Body of pancreas (tissue), 4 donors: Measurements from ENCODE around the gene AUTS2. TPM values are rescaled to one million over a fixed set of nuclear protein-coding genes. Genes with fewer than 3 reads are reported as not detected.

Source experiments
- ATAC-seq: fragments of 150-250 bp; one replicate; pipeline ENCODE4 v1.9.1; 2016
- DNase-seq, 4 donors: peaks; one replicate each; pipeline ENCODE4 v3.0.0-alpha.2; 2019
- H3K27ac ChIP-seq, 4 donors: fragments of 200-600 bp; sonication (generic); 1 replicate in 3 of 4; 2 replicates in 1 of 4; pipeline versions ENCODE4 v1.5.1 to v1.6.1; 2016 to 2019; ENCODE audit warnings: mild to moderate bottlenecking in 1 of 4, mixed read lengths in 1 of 4, moderate library complexity in 1 of 4
- H3K27me3 ChIP-seq, 2 donors: fragments of 200-600 bp; sonication (generic); one replicate each; pipeline ENCODE4 v1.6.0; 2016; ENCODE audit warnings: mild to moderate bottlenecking in 1 of 2
- H3K36me3 ChIP-seq, 2 donors: fragments of 200-600 bp; sonication (generic); replicated peaks in 1 of 2; 2 replicates each; pipeline ENCODE4 v1.5.1; 2016; ENCODE audit warnings: low read depth in 2 of 2; ENCODE audit not compliant: insufficient read depth in 1 of 2
- H3K4me1 ChIP-seq: fragments of 200-600 bp; sonication (generic); one replicate; pipeline ENCODE4 v1.6.0; 2016
- H3K4me3 ChIP-seq, 2 donors: fragments of 200-600 bp; sonication (generic); 1 replicate in 1 of 2; 2 replicates in 1 of 2; pipeline ENCODE4 v1.5.1; 2016 to 2019
- H3K9me3 ChIP-seq, 3 donors: fragments of 200-600 bp; sonication (generic); 1 replicate in 2 of 3; 2 replicates in 1 of 3; pipeline ENCODE4 v1.5.1; 2016
- POLR2A ChIP-seq, 3 donors: fragments of 450-650 bp; IDR thresholded peaks; one replicate each; pipeline ENCODE4 v1.6.1; 2016; ENCODE audit warnings: antibody characterized with exemption in 3 of 3, mild to moderate bottlenecking in 2 of 3
- WGBS, 2 donors: methylation state at CpG; one replicate each; pipeline ENCODE4 v1.1.5; 2017; 5-methylcytosine and 5-hydroxymethylcytosine counted together
- intact Hi-C: fragments of 100-400 bp; cut with DNase I; formaldehyde crosslinking; loops from one replicate; pipeline ENCODE4 v1.15.1; 2023
- total RNA-seq, 2 donors: library from RNA; depleted of rRNA; stranded (reverse); fragments of >200 nt; gene quantifications; one replicate each; pipeline ENCODE4 v1.1.0, GENCODE V29; 2016
- TF ChIP-seq, protein P1 (sequence below), 7 experiments: fragments of 450-650 bp in 4 of 7; fragments of 200-600 bp in 3 of 7; sonication (generic) in 3 of 7; IDR thresholded peaks; one replicate each; pipeline ENCODE4 v1.5.1; 2016 to 2019; ENCODE audit warnings: antibody characterized with exemption in 7 of 7

The AUTS2 gene
- total RNA-seq, 2 donors from 2014 or later, result 11.7 to 18.5 TPM

- Histone ChIP-seq H3K4me3 (no peak overlapping the region), H3K27ac (no peak overlapping the region), H3K4me1 (peaks cover 13% of the 10 kb centered on the region), H3K36me3 (no peaks in the 10 kb centered on the region), H3K9me3 (no peaks in the 10 kb centered on the region), H3K27me3 (no peaks in the 10 kb centered on the region)
- 85 to 91% methylated on average over 8 of the region's 8 CpGs for WGBS, 2 donors
- intact Hi-C loops, result no loop called here
- no peak for DNase-seq
- TF ChIP-seq, protein P1, sequence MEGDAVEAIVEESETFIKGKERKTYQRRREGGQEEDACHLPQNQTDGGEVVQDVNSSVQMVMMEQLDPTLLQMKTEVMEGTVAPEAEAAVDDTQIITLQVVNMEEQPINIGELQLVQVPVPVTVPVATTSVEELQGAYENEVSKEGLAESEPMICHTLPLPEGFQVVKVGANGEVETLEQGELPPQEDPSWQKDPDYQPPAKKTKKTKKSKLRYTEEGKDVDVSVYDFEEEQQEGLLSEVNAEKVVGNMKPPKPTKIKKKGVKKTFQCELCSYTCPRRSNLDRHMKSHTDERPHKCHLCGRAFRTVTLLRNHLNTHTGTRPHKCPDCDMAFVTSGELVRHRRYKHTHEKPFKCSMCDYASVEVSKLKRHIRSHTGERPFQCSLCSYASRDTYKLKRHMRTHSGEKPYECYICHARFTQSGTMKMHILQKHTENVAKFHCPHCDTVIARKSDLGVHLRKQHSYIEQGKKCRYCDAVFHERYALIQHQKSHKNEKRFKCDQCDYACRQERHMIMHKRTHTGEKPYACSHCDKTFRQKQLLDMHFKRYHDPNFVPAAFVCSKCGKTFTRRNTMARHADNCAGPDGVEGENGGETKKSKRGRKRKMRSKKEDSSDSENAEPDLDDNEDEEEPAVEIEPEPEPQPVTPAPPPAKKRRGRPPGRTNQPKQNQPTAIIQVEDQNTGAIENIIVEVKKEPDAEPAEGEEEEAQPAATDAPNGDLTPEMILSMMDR (IDR thresholded peaks at IDR 0.05), result no peak
- TF ChIP-seq POLR2A (IDR thresholded peaks at IDR 0.05), result no peak
- no peak for ATAC-seq
Measured at GRCh38 chr7:70502117-70502863, 904.0 kb downstream of the AUTS2 start.

DNA sequence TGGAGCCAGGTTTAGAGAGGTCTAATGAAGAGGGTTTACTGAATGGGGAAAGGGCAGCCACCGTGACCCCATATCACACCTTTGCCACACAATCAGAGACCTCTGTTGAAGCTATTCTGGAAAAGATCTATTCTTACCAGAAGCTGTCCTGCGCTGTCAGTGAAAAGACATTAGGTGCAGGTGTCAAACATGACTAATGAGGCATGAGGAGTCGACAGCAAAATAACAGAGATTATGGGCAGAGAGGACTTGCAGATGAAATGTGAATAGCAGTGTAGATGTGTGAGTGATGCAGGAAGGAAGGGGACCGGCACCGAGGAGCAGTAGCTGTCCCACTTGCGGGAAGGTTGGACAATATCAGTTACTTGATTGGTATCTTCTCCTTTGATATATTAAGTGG is 906.0 kb downstream of the AUTS2 start:
- ATAC-seq, result no peak
- Histone ChIP-seq H3K4me1 (no peaks in the 10 kb centered on the region), H3K36me3 (no peaks in the 10 kb centered on the region), H3K4me3 (no peak overlapping the region), H3K27me3 (no peaks in the 10 kb centered on the region), H3K27ac (no peak overlapping the region), H3K9me3 (no peaks in the 10 kb centered on the region)
- DNase-seq, result no peak
- TF ChIP-seq, protein P1 (IDR thresholded peaks at IDR 0.05), result no peak
- TF ChIP-seq POLR2A (IDR thresholded peaks at IDR 0.05), result no peak
- intact Hi-C loops, result no loop called here
- 85 to 86% methylated on average over 6 of the region's 6 CpGs for WGBS, 2 donors

DNA sequence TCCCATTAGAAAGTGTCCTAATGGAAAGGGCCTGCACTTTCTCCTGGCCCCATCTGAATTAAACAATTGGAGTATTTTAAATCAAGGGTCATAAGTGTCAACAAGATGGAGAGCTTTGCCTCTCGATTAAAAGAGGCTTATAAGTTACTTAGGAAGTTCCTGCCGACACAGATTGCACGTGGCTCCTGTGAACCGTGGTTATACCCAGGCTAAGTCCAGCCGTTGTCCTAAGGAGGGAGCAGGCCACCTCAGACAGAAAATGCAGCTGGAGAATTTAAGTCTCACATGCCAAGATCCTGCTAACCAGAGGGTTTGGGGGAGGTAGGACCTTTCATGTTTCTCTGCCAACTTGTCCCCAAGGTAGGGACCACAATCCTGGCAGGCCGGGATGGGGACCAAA is 907.2 kb downstream of the AUTS2 start:
- H3K27me3 ChIP-seq, result no peaks in the 10 kb centered on the region
- TF ChIP-seq, protein P1 (IDR thresholded peaks at IDR 0.05), result no peak
- TF ChIP-seq POLR2A (IDR thresholded peaks at IDR 0.05), result no peak
- no peaks in the 10 kb centered on the region for H3K9me3 ChIP-seq
- H3K4me1 ChIP-seq, result no peaks in the 10 kb centered on the region
- H3K36me3 ChIP-seq, result no peaks in the 10 kb centered on the region
- ATAC-seq (no peak), DNase-seq (no peak)
- no peak overlapping the region for H3K4me3 ChIP-seq
- intact Hi-C loops, result no loop called here
- H3K27ac ChIP-seq, result no peak overlapping the region
- WGBS, 2 donors, result 68 to 86% methylated on average over 6 of the region's 6 CpGs

DNA sequence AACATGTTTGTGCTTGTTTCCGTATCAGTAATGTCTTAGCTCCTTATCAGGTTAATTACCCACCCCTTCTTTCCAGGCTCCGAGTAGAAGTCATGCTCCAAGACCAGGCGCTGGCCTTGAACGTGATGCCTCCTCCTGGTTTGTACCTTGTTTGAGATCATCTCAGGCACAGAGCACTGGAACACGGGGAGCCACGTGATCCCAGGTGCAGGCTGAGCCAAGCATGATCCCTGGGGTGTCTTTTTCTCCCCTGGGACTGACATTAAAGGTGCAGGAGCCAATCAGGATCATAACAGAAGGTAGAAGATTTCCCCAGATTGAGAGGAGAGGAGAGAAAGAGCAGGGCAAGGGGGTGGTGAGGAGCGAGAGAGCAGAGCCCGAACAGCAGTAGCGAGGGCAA is 907.6 kb downstream of the AUTS2 start:
- Histone ChIP-seq H3K27me3 (no peaks in the 10 kb centered on the region), H3K27ac (no peak overlapping the region), H3K9me3 (no peaks in the 10 kb centered on the region), H3K36me3 (no peaks in the 10 kb centered on the region), H3K4me1 (no peaks in the 10 kb centered on the region), H3K4me3 (no peak overlapping the region)
- ATAC-seq (no peak), DNase-seq (no peak)
- TF ChIP-seq, protein P1 (IDR thresholded peaks at IDR 0.05), result no peak
- no peak for TF ChIP-seq POLR2A (IDR thresholded peaks at IDR 0.05)
- WGBS, 2 donors, result 73 to 74% methylated on average over 9 of the region's 9 CpGs
- intact Hi-C loops, result no loop called here

DNA sequence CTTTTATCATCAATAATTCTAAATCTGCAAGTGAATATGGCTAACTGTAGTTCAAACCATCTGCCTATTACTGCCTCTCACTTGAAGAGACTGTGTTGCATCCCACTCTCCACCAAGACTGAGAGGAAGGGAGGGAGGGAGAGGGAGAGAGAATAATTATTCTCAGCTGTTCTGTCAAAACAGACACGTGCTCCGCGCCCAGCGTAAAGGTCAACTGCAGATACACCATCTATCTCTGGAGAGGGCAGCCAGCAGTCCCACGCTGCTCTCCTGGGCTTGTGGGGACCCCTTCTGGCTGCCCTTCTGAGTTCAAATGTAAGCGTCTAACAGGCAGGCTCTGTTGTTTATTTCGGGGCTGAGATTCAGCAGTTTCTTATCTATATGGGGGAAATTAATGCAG is 908.2 kb downstream of the AUTS2 start:
- no peak overlapping the region for H3K4me3 ChIP-seq
- no peak for TF ChIP-seq POLR2A (IDR thresholded peaks at IDR 0.05)
- TF ChIP-seq, protein P1 (IDR thresholded peaks at IDR 0.05), result no peak
- H3K27ac ChIP-seq, result no peak overlapping the region
- no peak for DNase-seq
- no peaks in the 10 kb centered on the region for H3K36me3 ChIP-seq
- no peaks in the 10 kb centered on the region for H3K4me1 ChIP-seq
- no peaks in the 10 kb centered on the region for H3K9me3 ChIP-seq
- no peaks in the 10 kb centered on the region for H3K27me3 ChIP-seq
- ATAC-seq, result no peak
- WGBS, 2 donors, result 47 to 71% methylated on average over 7 of the region's 7 CpGs
- intact Hi-C loops, result no loop called here
